Measurements from ENCODE around the gene TM4SF4.
"Not testable (repeated sequence)": the region's sequence is repeated elsewhere in the genome, so short reads cannot be mapped to it uniquely, and the experiment has no call there.

GRCh38 chr3:149444867-149445266, 29.6 kb upstream of the TM4SF4 start:
- TF ChIP-seq TAF1 (IDR thresholded peaks at IDR 0.05; ENCODE audit: borderline replicate concordance, low read depth, low read length); POLR2A (IDR thresholded peaks at IDR 0.05; ENCODE audit: low read depth, low read length): not testable (repeated sequence)

Data from GM12892 (cell line).